Right lobe of liver (tissue), 4 donors: ENCODE measurements around the gene LENG8.
"Not testable (repeated sequence)": the region's sequence is repeated elsewhere in the genome, so short reads cannot be mapped to it uniquely, and the experiment has no call there.

Experiments
- CTCF ChIP-seq, 4 donors: fragments of 200-600 bp in 3 of 4; fragments of 450-650 bp in 1 of 4; IDR thresholded peaks; one replicate each; pipeline versions ENCODE4 v1.5.1 to v1.8.0; 2016 to 2022; ENCODE audit warnings: antibody characterized with exemption in 4 of 4, mild to moderate bottlenecking in 2 of 4
- POLR2A ChIP-seq: fragments of 450-650 bp; IDR thresholded peaks from one replicate; pipeline ENCODE4 v1.6.1; 2017; ENCODE audit warnings: antibody characterized with exemption, mild to moderate bottlenecking
- donor health status: DM: no; HTN: no; CAD: no.
- donor health status: DM: no; HTN: no; CAD: no.
- donor health status: DM: no; HTN: yes; CAD: no.

GRCh38 chr19:54497747-54498450 is 48.9 kb downstream of the LENG8 start:
- not testable (repeated sequence) for TF ChIP-seq CTCF (IDR thresholded peaks at IDR 0.05); POLR2A
